ENCODE measurements around the gene MRPS15.

GRCh38 chr1:36433102-36433501, 31.1 kb downstream of the MRPS15 start:
- TF ChIP-seq CEBPB (IDR thresholded peaks at IDR 0.05; ENCODE audit: low read depth): no peak
- no peak for TF ChIP-seq CTCF (IDR thresholded peaks at IDR 0.05 in 2 of 3, conservative IDR thresholded peaks at IDR 0.05 in 1 of 3; ENCODE audit: borderline replicate concordance in 1 of 3, insufficient read depth in 1 of 3, low read depth in 2 of 3, low read length in 2 of 3)
- TF ChIP-seq RAD21 (IDR thresholded peaks at IDR 0.05; ENCODE audit: low read depth): no peak
- TF ChIP-seq EZH2phosphoT487 (IDR thresholded peaks at IDR 0.05; ENCODE audit: borderline replicate concordance): no peak
- no peak for TF ChIP-seq POLR2A (IDR thresholded peaks at IDR 0.05; ENCODE audit: borderline replicate concordance, extremely low read depth, insufficient read depth, insufficient read length)
- no peak for TF ChIP-seq TCF7L2 (IDR thresholded peaks at IDR 0.05; ENCODE audit: borderline replicate concordance, extremely low read depth, insufficient read depth, insufficient read length)
- no peak for TF ChIP-seq EZH2 (IDR thresholded peaks at IDR 0.05)
- TF ChIP-seq JUND (IDR thresholded peaks at IDR 0.05): no peak
- TF ChIP-seq SIN3A (IDR thresholded peaks at IDR 0.05; ENCODE audit: low read depth): no peak
- TF ChIP-seq SP1 (IDR thresholded peaks at IDR 0.05; ENCODE audit: low read depth): no peak
- TF ChIP-seq MAX (IDR thresholded peaks at IDR 0.05): no peak
- no peak for TF ChIP-seq REST (IDR thresholded peaks at IDR 0.05; ENCODE audit: low read depth)

All from HCT116 (cell line).